ENCODE measurements around the gene KIF18B.

Gene KIF18B

GRCh38 chr17:44960691-44961090 lies 13.1 kb upstream of the KIF18B start:
- no peak for TF ChIP-seq CTCF (IDR thresholded peaks at IDR 0.05)
- H3K36me3 ChIP-seq, result no peaks in the 10 kb centered on the region
- H3K27me3 ChIP-seq, result peaks cover 89% of the 10 kb centered on the region
- no peak overlapping the region for H3K4me3 ChIP-seq (ENCODE audit: low read depth in 1 of 2, low read length in 1 of 2)
- H3K4me1 ChIP-seq (ENCODE audit: control insufficient read depth in 1 of 2, insufficient read depth in 1 of 2, low read depth in 1 of 2, low read length in 1 of 2), result peaks cover 6% of the 10 kb centered on the region in 2 experiments
- H3K9me3 ChIP-seq, result no peaks in the 10 kb centered on the region
- H3K27ac ChIP-seq, result no peak overlapping the region

- Histone ChIP-seq H3K4me1 (ENCODE audit: control insufficient read depth in 1 of 2, insufficient read depth in 1 of 2, low read depth in 1 of 2, low read length in 1 of 2) (no peaks in the 10 kb centered on the region), H3K9me3 (no peaks in the 10 kb centered on the region), H3K27me3 (peaks cover 91% of the 10 kb centered on the region), H3K27ac (no peak overlapping the region), H3K4me3 (ENCODE audit: low read depth in 1 of 2, low read length in 1 of 2) (no peak overlapping the region), H3K36me3 (no peaks in the 10 kb centered on the region)
- no peak for TF ChIP-seq CTCF (IDR thresholded peaks at IDR 0.05)
Observed at GRCh38 chr17:44959821-44960531, 12.4 kb upstream of the KIF18B start.

GRCh38 chr17:44956998-44957981 lies 9.7 kb upstream of the KIF18B start:
- Histone ChIP-seq H3K4me3 (ENCODE audit: low read depth in 1 of 2, low read length in 1 of 2) (no peak overlapping the region), H3K36me3 (no peaks in the 10 kb centered on the region), H3K9me3 (no peaks in the 10 kb centered on the region), H3K27ac (no peak overlapping the region), H3K4me1 (ENCODE audit: control insufficient read depth in 1 of 2, insufficient read depth in 1 of 2, low read depth in 1 of 2, low read length in 1 of 2) (no peaks in the 10 kb centered on the region), H3K27me3 (peaks cover 72% of the 10 kb centered on the region)
- no peak for TF ChIP-seq CTCF (IDR thresholded peaks at IDR 0.05)

- Histone ChIP-seq H3K36me3 (no peaks in the 10 kb centered on the region), H3K27me3 (peaks cover 61% of the 10 kb centered on the region), H3K4me3 (ENCODE audit: low read depth in 1 of 2, low read length in 1 of 2) (no peak overlapping the region), H3K27ac (no peak overlapping the region), H3K4me1 (ENCODE audit: control insufficient read depth in 1 of 2, insufficient read depth in 1 of 2, low read depth in 1 of 2, low read length in 1 of 2) (no peaks in the 10 kb centered on the region), H3K9me3 (no peaks in the 10 kb centered on the region)
- no peak for TF ChIP-seq CTCF (IDR thresholded peaks at IDR 0.05)
Observed at GRCh38 chr17:44955674-44956425, 8.3 kb upstream of the KIF18B start.

- Histone ChIP-seq H3K27me3 (peaks cover 33% of the 10 kb centered on the region), H3K36me3 (no peaks in the 10 kb centered on the region), H3K4me3 (ENCODE audit: low read depth in 1 of 2, low read length in 1 of 2) (no peak overlapping the region), H3K27ac (no peak overlapping the region), H3K9me3 (no peaks in the 10 kb centered on the region), H3K4me1 (ENCODE audit: control insufficient read depth in 1 of 2, insufficient read depth in 1 of 2, low read depth in 1 of 2, low read length in 1 of 2) (peaks cover 5 to 6% of the 10 kb centered on the region in 2 experiments)
- no peak for TF ChIP-seq CTCF (IDR thresholded peaks at IDR 0.05)
Observed at GRCh38 chr17:44952946-44953475, 5.4 kb upstream of the KIF18B start.
